HG03342 (cell line): ENCODE data around the gene ANKRD53.

ENCODE experiments used
- ATAC-seq: cut with Tn5 transposase; IDR thresholded peaks from one replicate; pipeline ENCODE4 v1.9.1; 2021; ENCODE audit warnings: mild to moderate bottlenecking, moderate library complexity; ENCODE audit not compliant: unreplicated experiment

Gene ANKRD53

DNA sequence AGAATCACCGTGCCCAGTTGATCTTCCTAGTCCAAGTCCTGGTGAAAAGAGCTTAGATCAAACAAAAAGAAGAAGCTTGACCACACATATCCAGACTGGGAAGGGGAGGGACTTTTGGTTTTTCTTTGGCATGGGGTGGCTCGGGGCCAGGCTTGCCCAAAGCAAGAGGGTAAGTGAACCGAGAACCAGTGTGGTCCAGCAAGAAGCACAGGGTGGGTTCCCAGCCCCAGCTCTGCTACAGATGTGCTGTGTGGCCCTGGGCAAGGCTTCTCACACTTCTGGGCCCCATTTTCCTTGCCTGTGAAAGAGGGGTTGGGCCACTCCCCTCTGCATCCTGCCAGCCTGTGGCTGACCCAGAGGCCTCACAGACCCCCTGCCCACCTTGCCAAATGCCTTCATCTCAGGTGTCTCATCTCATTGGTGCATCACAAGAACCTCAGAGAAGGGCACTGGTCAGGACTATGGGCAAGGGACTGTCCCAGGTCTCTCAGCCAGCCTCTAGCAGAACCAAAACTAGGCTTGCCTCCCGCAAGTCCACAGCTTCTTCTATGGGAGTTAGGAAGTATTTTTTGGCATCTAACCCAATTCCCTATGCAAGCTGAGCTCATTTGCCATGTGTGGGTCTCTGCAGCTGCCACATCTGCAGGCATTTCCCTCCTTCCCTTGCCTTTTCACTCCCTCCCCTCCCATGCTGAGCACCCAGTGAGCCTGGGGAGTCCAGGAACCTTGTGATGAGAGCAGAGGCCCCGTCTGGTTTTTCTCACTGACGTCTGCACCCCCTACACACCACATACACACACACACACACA is 35.8 kb upstream of the ANKRD53 start:
- no peak for ATAC-seq

DNA sequence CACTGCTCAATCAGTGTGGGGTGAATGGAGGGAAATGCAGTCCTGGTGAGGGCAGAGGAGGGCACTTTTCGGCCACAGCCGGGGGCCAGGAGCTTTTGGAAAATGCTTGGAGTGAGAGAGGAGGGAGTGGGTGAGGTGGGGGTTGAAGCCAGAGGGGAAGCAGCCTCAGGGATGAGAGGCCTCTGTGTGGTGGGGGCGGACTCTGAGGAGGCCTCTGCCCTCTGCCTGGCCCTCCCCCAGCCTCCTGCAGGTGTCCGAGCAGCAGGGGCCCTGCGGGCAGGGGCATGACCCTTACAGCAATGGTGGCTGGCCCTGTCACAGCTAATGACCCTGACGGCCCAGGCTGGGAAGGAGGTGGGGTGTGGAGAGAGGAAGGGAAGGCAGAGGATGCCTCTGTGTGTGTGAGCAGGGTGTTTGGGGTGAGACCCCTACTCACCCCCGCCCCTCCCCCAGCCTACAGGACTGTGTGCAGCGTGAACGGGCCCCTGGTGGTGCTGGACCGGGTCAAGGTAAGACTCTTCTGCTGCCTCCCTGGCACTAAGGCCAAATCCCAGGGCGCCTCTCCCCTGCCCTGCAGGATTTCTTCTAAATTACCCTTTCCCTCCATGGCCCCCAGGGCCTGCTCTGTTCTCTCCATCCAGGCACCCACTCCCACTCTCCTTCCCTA is 35.1 kb upstream of the ANKRD53 start:
- ATAC-seq: no peak

- no peak for ATAC-seq
These were observed 34.2 kb upstream of the ANKRD53 start for GRCh38 chr2:70944111-70944690.

DNA sequence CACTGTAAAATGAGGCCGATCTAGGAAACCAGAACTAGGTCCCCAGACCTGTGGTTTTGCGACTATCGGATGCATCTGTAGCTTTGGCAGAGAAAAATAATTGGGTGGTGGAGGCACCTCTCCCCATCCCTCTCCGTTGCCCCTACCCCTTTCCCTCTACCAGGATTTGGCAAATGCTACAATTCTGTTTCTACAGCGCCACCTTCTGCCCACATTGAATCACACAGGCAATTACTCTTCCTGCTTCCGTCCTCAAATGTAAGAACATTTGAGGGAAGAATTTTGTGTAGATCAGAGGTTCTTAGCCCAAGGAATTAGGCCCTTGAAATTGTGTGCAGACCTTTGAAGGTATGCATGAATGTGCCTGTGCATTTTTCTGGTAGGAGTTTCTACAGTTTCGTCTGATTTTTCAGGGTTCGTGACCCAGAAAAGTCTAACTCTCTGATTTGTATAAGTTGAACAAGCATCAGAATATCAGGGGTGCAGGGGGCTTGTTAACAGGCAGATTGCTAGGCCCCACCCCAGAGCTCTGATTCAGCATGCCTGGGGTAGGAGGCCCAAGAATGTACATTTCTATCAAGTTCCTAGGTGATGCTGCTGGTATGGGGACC is 31.5 kb upstream of the ANKRD53 start:
- no peak for ATAC-seq

DNA sequence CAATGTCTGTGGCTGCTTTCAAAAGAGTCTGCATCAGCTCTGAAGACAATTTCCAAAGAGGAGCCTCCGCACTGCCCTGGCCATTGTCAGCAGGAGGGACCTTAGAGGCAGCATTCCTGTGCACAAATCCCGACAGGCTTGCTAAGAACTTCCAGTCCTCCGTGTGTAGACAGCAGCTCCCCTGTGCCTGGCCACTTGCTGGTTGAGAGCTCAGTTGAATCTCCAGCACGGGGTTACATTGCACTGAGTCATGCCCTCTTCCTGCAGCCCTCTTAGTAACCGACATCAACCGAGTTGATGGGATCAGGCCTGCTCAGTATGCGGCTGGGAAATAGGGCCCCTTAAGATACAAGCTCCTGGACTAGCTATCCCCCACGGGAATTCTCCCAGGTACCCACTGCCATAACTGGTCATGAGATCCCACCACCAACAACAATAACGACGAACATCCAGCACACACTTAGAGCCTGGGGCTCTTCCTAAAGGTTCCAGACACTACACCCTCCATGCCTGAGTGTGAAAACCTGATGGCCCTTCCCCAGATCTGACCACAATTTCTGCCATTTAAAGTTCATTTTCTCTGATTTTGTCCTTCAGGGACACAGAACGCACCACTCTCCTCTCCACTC is 30.8 kb upstream of the ANKRD53 start:
- ATAC-seq: no peak

GRCh38 chr2:70948337-70949003 is 30.0 kb upstream of the ANKRD53 start:
- peak; percentile 92 for ATAC-seq

DNA sequence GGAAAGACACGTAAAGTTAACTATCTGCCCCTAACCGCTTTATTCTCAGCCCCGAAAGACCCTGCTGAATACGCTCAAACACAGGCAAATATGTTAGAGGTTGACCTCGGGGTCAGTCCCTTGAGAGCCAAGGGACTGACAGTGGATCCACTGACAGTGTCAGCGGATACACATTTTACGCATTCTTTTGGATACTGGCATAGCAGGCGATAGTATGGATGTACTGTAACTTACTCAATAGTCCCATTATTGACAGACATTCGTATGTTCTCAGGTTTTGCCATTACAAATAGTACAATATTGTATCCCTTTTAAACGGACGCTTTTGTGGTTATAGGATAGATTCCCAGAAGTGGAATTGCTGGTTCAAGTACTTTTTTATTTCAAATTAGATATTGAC is 29.3 kb upstream of the ANKRD53 start:
- no peak for ATAC-seq

- ATAC-seq: no peak
These were observed 23.5 kb upstream of the ANKRD53 start for GRCh38 chr2:70954886-70955285.

- ATAC-seq: no peak
These were observed 22.3 kb upstream of the ANKRD53 start for GRCh38 chr2:70956141-70956540.

DNA sequence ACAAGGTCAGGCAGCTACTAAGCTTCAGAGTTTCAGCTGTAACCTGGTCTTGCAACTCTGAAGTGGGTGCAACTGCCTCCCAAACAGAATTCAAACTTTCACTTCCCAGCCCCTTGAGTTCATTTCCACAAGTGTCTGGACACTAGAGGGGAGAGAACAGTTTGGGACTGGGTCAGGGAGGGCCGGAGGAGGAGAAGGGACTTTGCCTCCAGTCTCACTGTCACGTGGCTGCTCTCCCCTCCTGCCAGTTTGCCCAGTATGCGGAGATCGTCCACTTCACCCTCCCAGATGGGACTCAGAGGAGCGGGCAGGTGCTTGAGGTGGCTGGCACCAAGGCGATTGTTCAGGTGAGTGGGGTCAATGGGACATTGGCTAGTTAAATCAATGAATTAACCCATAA is 20.6 kb upstream of the ANKRD53 start:
- no peak for ATAC-seq

GRCh38 chr2:70958759-70959158 is 19.7 kb upstream of the ANKRD53 start:
- ATAC-seq: no peak

DNA sequence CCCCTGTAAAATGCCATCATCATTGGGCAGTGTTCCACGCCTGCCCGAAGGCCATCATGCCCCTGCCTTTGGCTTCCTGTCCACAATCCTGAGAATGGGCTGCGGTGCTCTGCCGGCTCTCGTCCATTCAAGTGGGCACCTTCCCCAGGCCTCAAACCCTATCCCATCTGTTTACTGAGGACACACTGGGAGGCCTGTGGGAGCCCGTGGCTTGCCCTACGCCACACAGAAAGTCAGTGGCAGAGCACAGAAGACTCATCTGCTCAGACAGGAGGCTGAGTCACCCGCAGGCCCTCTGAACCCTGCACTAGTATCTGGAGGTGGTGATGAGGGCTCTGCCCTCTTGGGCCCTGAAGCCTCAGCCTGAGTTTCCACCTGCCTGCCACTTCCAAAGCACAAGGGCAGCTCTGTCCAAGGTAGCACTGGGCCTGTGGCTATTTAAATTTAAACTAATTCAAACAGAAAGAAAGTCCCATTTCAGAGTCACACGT is 19.1 kb upstream of the ANKRD53 start:
- ATAC-seq: no peak

- ATAC-seq: no peak
These were observed 18.3 kb upstream of the ANKRD53 start for GRCh38 chr2:70959851-70960832.

DNA sequence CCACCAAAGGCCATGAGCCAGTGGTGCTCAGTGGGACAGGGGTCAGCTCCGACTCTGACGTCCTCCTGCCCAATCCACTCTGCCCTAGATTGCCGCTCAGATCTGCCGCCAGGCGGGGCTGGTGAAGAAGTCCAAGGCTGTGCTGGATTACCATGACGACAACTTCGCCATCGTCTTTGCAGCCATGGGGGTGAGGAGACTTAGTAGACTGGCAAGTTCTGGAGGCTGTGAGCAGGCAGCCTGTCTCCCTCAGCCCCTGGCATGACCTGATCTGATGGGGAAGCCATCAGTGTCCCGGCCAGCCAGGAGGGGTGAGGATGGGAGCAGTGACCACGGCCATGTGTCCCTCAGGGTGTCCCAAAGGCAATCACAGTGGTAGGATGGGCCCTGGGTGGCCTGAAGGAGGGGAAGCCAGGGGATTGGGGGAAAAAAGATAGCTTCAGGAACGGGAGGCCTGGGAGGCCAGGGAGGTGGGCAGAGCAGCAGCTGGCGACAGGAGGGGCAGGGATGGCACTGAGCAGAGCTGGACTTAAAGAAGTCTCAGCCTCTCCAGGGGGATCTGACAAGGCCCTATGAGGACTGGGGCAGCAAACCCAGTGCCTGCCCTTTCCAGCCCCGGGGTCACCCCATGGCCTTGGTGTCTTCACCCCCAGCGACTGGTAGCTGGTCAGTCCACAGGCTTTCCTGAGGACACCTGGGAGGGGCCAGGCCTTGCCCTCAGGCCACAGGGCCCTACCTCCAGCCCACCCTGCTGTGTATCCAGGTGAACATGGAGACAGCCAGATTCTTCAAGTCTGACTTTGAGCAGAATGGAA is 17.4 kb upstream of the ANKRD53 start:
- no peak for ATAC-seq

GRCh38 chr2:70961648-70961994 is 16.8 kb upstream of the ANKRD53 start:
- ATAC-seq: no peak

DNA sequence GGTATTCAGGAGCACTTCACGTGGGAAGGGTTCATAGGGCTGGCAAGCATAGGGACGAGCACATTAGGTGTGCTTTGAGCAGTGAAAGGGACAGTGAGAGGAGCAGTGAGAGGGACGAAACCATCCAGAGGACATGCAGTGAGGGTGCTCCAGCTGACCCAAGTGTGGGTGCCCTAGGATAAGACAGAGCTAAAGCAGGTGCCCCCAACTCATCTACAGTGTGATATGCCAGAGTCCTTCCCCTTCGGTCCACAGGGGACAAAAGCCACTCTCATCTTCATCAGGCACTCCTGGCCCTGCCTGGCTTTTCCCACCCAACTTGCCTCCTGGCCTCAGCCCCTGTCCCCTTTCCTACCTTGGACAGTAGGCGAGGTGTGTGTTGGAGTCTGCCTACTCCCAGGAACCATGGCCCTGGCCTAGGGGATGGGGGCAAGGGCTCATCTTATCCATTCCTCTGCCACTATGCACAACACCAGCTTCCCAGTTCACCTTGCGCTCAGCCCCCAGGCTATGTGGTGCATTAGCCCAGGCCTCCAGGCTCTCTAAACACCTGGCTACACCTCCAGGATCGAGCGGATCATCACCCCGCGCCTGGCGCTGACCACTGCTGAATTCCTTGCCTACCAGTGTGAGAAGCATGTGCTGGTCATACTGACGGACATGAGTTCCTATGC is 16.1 kb upstream of the ANKRD53 start:
- ATAC-seq: no peak

DNA sequence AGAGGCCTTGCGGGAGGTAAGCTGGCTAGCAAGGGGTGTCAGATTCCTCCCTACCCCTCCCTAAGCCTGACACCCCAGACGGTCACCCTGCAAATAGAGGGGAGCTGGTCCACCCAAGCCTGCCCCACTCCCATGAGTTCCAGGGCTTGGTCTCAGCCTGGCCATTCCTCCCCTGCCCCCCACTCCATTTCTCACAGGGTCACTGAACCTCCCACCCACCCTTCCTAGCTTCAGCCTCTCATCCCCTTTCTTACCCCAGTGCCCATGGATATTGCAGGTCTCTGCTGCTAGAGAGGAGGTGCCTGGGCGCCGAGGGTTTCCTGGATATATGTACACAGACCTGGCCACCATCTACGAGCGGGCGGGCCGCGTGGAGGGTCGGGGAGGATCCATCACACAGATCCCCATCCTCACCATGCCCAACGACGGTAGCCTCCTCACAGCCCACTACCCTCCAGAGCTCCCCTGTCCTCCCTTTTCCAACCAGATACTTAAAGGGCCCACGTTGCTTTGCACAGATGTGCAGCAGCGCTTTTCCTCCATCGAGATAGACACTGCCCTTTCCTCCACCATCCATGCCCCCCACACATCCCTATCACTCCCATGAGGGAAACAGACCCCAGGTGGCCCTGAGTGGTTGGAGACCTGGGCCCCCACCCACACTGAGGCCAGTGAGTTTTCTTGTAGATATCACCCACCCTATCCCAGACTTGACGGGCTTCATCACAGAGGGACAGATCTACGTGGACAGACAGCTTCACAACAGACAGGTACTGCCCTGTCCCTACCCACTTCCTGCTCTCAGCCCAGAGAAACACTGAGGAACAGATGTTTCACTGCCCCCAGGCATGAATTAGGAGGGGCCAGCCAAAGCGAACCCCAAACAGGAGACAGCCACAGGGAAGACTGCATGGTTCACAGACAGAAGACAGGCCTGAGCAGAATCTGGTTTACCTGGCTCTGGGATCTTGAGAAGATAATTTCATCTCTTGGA is 15.2 kb upstream of the ANKRD53 start:
- no peak for ATAC-seq
